ENCODE results near the gene XXYLT1.
A peak's percentile ranks its signal among the peaks of the same experiment; 100 is the strongest.
"Not testable (repeated sequence)": the region's sequence is repeated elsewhere in the genome, so short reads cannot be mapped to it uniquely, and the experiment has no call there.

Gene XXYLT1

DNA sequence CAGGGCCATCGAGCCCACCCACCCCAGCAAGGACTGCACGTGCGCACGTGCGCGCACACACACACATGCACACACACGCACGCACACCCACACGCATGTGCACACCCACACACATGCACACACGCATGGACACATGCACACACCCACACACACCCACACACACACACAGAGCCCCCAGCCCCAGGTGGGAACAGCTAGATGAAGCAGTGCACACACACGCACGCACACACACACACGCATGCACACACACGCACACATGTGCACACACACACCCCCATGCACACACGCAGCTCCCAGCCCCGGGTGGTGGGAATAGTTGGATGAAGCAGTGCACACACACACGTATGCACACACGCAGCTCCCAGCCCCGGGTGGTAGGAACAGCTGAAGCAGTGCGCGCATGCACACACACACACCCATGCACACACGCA lies 158.6 kb downstream of the XXYLT1 start:
- DNase-seq (ENCODE audit: low read depth in 2 of 2), result no peak

DNA sequence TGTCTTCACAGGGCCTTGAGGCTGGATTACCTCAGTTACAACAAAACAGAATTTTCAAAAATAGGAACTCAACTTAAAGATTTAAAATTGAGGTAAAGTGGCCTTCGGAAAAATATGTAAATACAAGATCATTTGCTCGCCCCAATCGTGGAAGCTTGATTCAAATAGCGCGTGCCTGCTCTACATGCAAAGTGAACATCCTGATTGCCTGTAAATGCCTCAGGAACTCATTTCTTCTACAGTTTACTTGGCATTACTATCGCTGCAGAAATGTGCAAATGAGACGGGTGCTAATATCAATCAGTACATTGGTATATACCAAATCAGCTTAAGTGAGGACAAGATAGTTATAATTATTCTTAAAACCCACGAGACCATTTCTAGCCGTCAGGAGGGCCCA lies 159.2 kb downstream of the XXYLT1 start:
- DNase-seq (ENCODE audit: low read depth in 2 of 2), result no peak

DNA sequence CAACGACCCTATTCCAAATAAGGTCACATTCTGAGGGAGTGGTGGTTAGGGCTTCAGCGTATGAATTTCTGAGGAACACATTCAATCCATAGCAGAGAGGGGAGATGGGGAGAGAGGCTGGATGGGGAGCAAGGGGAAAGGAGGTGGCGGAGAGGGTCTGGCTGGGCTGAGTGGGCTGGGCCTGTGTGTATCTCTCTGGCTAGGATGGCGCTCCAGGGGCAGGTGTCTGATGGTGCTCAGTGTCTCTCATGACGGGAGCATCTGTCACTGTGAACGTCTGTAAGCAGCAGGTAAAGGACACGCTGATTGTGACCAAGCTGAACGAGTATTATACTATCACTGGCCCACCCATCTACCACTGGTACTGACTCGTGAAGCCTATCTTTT lies 159.6 kb downstream of the XXYLT1 start:
- no peak for DNase-seq (ENCODE audit: low read depth in 2 of 2)

DNA sequence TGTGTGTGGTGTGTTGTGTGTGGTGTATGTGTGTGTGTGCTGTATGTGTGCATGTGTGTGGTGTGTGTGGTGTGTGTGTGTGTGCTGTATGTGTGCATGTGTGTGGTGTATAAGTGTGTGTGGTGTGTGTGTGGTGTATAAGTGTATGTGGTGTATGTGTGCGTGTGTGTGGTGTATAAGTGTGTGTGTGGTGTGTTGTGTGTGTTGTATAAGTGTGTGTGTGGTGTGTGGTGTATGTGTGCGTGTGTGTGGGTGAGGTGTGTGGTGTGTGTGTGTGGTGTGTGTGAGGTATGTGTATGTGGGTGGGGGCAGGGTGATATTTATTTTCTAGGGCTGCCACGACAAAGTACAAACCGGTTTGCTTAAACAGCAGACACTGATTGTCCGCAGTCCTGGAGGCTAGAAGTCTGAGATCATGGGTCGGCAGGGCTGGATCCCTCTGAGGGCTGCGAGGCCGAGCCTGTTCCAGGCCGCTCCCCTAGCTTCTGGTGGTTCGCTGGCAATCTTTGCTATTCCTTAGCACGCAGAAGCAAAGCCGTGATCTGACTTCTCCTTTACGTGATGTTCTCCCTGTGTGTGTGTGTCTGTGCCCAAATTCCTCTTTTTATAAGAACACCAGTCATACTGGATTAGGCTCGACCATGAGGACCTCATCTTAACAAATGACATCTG lies 160.2 kb downstream of the XXYLT1 start:
- no peak for DNase-seq (ENCODE audit: low read depth in 2 of 2)

DNA sequence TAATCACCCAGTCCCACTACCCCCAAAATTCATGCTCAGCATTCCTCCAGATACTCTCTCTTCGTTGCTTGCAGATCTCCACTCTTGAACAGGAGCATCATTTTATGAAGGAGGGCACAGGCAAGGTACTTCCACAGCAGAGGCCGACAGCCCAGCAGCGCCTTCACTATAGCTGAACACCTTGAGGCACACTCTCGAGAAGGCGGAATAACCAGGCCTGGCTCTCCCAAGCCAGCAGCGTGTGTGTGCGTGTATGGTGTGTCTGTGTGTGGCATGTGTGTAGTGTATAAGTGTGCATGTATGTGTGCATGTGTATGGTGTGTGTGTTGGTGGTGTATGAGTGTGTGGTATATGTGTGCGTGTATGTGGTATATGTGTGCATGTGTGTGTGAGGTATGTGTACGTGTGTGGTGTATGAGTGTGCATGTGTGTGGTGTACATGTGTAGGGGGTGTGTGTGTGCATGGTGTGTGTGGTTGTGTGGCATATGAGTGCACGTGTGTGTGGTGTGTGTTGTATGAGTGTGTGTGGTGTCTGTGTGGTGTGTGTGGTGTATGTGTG lies 161.8 kb downstream of the XXYLT1 start:
- no peak for DNase-seq (ENCODE audit: low read depth in 2 of 2)

DNA sequence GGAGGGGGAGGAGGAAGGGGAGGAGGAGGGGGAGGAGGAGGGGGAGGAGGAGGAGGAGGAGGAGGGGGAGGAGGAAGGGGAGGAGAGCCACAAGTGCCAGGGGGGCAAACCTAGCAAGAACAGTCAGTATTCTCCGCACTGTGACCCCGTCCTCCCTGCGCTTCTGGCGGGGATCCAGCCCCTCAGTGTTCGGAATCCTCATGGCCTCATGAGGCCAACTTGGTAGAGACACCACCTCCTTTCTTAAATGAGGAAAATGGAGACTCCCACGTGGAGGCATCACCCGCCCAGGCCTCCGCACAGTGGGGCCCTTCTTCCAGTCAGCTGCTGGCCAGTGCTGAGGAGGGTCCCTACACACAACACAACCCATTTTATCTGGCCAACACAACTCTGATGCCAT lies 163.4 kb downstream of the XXYLT1 start:
- no peak for DNase-seq (ENCODE audit: low read depth in 2 of 2)

DNA sequence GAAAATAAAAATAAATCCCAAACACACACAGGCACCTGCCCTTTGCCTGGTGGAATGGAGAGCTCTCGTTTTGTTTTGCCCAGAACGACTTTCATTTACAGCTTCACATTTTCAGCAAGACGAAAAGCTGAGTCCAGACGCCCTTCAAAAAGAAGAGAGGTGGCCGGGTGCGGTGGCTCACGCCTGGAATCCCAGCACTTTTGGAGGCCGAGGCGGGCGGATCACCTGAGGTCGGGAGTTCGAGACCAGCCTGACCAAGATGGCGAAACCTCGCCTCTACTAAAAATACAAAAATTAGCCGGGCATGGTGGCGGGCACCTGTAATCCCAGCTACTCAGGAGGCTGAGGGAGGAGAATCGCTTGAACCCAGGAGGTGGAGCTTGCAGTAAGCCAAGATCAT lies 163.9 kb downstream of the XXYLT1 start:
- not testable (repeated sequence) for DNase-seq (ENCODE audit: low read depth in 2 of 2)

DNA sequence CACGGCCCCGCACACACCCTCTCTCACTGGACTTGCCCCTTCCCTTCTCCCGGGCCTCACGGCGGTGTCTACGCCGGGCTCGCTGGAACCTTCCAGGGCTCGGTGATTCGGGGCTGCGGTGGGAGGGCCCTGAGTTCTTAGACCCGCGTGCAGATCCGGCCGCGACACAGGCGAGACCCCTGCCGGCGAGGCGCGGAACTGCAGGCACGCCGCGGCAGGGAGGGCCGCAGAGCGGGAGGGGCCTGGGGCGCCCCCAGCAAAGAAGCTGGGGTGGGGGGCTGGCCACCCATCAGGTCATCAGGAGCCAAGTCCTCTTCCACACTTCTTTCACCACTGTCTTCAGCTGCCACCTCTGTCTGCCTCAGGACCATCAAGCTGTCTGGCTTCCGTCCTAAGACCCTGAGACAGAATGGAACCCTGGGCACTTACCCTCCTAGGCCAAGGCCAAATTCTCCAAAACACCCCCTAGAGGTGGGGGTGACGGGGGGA lies 164.5 kb downstream of the XXYLT1 start:
- peak; percentile 30 to 53 for DNase-seq (ENCODE audit: low read depth in 2 of 2)

DNA sequence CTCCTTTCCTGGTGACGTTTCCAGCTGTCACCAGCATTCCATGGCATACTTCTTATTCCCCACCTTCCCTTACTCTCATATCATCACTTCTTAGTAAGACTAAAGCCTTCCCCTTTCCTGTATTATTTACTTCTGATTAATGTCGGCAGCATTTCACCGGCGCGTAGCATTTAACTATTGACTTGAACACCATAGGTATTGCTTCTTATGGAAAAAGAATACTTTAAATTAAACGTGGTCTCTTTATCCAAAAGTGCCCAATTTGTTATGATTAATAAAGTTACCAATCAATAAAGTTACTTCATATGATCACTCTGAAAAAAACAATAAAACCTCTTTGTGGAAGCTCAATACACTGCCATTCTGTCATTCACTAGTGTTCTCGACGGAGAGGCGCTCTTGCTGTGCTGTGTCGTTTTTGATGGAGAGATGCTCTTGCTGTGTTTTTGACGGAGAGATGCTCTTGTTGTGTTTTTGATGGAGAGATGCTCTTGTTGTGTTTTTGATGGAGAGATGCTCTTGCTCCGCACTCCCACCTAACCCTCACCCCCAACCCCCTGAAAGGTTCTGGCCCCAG lies 165.0 kb downstream of the XXYLT1 start:
- no peak for DNase-seq (ENCODE audit: low read depth in 2 of 2)

DNA sequence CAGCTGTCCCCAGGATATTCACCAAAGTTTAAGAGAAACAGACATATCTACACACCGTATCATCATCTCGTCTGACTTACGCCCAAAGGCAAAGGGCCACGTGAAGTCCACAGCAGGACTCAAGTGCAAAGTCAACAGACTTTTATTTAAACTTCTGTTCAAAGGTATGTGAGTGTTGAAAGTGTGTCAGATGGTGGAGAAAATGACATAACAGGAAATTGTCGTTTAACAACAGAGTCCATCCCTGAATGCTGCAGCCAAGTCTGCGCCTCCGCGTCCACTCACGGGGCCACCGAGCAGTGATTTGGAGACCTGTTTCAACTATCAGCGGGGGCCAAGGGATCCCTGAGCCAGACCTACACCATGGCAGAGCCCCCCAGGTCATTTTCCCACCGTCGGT lies 165.6 kb downstream of the XXYLT1 start:
- DNase-seq (ENCODE audit: low read depth in 2 of 2), result no peak

DNA sequence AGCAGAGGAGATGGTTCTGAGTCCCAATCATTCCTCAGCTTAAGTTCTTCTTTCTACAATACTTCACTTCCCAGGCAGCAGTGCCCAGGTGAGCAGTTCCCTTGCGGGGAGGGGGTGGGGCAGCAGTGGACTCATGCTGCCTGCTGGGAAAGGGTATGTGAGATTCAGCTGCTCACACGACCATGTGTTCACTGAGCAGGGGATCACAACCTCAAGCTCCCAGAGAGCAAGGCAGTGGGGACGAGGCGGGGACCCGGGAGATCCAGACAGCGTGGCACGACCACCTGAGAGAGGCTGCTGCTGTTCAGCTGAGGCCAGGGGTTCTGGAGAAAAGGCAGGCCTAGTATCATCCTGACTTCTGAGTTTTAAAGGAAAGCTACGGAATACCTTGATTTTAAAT lies 166.6 kb downstream of the XXYLT1 start:
- DNase-seq (ENCODE audit: low read depth in 2 of 2), result no peak

DNA sequence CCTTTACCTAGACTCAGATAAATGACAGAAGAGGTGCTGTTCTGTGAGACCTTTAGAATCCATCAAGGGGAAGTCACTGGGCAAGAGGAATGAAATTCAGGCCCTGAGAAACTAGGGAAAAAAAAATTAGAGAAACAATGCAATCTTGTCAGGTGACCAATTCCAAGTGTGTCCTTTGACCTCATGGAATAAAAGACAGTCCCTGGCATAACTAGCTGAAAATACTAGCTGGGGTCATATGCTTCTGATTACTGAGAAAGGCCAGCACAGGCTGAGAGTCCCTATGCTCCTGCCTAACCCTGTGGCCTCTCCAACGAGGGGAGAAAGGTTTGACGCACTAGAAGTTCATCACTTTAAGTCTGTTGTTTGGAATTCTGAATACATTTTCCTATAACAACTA lies 167.3 kb downstream of the XXYLT1 start:
- DNase-seq (ENCODE audit: low read depth in 2 of 2), result no peak

DNA sequence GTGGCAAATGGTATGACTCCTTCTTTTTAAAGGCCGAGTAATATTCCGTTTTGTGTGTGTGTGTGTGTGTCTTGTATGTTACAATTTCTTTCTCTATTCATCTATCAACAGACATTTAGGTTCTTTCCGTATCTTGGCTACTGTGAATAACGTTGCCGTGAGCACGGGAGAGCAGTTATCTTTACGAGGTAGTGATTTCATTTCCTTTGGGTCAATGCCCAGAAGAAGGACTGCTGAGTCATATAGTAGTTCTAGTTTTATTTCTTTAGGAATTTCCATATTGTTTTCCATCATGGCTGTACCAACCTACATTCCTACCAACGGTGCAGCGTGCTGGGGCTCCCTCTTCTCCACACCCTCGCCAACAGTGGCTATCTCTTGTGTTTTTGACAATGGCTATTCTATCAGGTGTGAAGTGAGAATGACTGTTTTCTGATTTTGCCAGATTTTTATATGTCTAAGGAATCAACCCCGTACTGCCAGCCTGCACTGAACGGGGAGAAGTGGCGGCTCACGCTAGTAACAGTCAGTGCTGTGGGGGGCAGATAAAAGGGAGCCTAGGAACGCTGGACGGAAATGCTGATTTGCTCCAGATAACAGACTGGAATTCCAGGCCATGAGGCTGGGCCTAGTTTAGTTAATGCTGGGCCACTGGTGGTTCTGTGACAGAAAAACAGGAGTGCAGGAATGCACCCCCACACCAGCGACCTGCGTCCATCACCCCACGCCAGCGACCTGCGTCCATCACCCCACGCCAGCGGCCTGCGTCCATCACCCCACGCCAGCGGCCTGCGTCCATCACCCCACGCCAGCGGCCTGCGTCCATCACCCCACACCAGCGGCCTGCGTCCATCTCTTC lies 168.1 kb downstream of the XXYLT1 start:
- DNase-seq (ENCODE audit: low read depth in 2 of 2), result no peak

DNA sequence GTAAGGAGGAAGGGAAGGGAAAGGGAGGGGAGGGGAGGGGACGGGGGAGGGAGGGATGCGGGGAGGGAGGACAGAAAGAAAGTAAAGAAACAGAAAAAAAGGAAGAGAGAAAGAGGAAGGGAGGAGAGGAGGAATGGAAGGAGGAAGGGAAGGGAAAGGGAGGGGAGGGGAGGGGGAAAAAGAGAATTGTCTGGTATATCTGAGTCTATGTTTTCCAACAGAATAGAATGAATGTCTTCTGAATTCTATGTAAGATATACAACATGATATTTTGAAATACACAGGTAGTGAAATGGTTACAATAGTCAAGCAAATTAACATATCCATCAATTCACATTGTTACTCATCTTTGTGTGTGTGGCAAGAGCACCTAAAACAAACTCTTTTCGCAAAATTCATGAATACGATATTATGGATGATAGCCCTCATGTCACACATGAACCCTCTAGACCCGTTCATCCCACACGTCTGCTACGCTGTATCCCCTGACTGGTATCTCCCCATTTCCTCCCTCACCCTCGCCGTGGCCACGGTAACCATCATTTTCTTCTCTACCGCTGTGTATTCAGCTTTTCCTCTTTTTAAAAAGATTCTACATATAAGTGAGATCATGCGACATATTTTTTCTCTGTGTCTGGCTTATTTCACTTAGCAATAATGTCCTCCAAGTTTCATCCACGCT lies 168.9 kb downstream of the XXYLT1 start:
- DNase-seq (ENCODE audit: low read depth in 2 of 2), result no peak

DNA sequence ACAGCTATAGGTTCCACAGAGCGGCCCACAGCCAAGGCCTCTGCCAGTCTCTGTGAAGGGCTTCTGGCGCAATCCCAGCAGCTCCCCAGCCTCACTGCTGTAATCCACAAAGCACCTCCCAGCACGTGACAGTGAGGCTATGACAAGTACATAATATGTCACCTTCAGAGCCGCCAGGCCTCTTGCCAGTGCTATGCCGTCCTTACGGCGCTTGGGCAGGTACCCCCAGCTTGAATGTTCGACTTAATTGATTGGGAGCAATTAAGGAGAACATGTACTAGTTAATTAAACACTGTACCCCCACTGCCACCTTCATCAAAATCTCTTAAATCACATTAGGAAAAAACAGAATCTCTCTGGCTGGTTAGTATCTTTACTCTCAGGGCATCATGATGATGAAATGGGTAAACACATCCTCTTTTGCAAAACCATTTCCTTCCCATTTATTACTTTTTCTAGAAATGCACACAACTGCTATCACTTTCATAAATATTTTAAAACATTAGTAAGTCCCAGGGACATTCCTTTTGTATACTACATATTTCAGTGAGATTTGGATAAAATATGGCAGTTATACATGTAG lies 169.9 kb downstream of the XXYLT1 start:
- no peak for DNase-seq (ENCODE audit: low read depth in 2 of 2)

DNA sequence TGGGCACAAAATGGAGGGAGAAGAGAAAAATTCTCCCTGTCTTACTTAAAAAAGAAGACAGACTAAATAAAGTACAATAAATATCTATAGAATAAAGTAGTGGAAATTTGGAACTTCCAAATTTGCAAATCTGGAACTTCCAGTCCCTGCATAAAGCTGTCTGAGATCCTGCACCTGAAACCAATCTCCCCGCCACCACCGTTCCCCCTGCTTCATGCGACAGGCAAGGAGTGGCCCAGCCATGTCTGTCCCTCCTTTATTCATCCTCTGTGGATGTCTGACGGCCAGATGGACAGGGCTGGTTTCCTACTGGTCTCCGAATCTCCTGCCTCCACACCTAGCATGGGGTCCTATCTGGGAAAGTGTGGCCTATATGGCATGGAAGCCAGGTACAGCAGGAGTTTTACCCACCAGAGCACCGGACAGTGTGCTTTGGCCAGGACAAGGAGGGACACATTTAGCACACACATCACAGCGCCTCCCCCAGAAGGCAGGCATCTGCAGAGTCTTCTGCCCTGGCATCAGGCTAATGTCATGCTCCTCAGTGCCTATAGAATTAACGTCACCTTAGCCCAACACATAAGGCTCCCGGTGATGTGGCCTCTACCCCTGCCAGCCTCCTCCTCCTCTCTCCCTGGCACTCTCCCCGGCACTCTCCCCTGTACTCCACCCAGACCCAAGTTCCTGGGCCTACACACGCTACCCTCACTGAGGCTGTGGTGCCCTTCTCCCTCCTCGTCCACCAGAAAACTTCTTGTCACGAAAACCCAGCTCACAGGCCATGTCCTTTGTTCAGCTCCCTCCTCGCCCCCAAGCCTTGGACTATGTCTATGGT lies 170.8 kb downstream of the XXYLT1 start:
- no peak for DNase-seq (ENCODE audit: low read depth in 2 of 2)

DNA sequence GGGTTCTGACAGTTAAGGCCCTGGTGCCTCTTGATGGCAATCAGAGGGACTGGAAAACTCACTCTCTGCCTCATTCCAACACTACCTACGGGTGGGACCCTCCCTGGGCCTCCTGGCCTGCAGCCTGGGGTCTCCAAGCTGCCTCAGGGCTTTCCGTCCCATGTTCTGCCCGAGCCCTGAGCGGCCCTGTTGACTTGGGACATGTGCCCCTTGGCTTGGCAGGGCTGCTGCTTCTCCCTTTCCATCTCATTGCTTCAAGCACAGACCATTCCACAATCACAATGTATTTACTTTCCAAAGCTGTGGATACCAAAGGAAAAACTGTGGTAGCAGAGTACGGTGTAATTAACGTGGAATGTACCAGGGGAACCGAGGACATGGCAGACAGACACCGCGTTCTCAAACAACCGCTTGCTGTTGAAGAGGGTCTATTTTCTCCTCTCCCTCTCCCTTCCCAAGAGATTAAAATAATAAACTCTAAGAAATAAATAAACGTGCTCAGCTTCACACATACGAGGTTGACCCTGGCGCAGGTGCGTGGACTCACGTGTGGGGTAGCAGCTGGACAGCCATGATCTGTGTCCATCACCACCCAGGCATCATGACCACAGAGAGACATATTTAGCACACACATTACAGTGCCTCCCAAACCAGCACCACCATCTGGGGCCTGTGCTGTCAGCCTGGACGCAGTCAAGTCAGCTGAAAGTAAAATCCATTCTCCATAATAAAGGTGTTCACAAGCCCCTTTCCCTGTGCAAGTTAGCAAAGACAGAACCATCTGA lies 172.0 kb downstream of the XXYLT1 start:
- no peak for DNase-seq (ENCODE audit: low read depth in 2 of 2)

DNA sequence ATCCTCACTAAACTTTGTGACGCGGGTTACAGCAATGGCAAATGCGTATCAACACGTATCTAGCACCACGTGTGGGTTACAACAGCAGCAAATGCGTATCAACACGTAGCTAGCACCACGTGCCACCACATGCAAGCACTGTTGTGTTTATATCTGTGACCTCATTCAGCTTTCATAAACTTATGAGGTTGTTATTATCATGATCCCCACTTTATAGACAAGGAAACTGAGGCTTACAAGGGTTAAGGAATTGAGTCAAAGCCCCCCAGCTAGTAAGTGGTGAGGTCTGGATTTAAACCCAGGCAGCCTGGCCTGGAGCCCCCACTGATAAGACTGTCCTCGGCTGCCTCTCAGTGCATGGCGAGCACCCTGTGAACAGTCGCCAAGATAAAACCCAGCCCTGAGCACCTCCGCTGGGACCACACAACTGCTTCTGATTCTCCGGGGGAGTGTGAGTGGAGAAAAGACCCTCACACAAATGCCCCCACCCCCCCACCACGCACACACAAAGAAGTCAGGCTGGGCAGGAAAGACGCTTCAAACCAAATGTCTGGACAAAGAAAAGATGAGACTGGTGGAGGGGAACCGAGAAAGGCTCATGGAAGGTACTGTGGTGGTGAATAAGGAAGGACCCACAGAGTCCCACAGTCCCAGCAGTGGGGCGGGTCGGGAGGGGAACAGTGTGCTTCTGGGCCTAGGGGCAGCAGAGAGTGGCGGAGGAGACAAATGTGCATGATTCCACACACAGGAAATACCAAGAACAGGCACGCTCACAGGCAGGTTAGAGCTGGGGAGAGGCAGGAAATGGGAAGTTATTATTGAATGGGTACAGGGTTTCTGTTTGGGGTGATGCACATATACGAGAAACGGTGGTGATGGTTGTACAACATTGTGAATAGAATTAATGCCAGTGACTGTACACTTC lies 173.4 kb downstream of the XXYLT1 start:
- no peak for DNase-seq (ENCODE audit: low read depth in 2 of 2)

All from stimulated activated CD4-positive, alpha-beta T cell treated with anti-CD3 and anti-CD28 coated beads, Interleukin-15, amount 100 ng/mL, for 48 hours (primary cell).